Measurements from ENCODE around the gene SMYD2.

SMYD2 gene

DNA sequence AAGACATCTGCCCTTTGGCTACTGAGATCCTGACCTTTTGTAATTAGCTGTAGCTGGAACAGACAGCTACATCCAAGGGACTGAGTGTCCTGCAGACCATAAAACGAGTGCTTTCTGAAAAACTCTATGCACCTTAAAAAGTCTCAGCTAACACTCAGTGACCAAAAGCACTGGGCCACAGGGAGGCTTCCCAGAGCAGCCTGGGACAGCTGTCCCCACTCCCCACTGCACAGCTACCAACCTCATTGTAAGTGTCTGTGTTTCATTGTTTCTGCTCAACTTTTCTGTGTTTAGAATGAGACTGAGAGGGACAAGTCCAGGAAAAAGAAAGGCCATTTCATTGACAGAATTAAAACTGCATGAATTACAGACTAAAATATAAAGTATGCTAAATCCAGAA, 80.7 kb downstream of the SMYD2 start:
- no peak for DNase-seq (ENCODE audit: low read depth in 3 of 3)

- DNase-seq (ENCODE audit: low read depth in 3 of 3), result no peak
Measured at GRCh38 chr1:214362188-214362882, 81.4 kb downstream of the SMYD2 start.

- DNase-seq (ENCODE audit: low read depth in 3 of 3), result no peak
Measured at GRCh38 chr1:214363386-214363785, 82.4 kb downstream of the SMYD2 start.

- DNase-seq (ENCODE audit: low read depth in 3 of 3), result no peak
Measured at GRCh38 chr1:214364386-214364785, 83.4 kb downstream of the SMYD2 start.

DNA sequence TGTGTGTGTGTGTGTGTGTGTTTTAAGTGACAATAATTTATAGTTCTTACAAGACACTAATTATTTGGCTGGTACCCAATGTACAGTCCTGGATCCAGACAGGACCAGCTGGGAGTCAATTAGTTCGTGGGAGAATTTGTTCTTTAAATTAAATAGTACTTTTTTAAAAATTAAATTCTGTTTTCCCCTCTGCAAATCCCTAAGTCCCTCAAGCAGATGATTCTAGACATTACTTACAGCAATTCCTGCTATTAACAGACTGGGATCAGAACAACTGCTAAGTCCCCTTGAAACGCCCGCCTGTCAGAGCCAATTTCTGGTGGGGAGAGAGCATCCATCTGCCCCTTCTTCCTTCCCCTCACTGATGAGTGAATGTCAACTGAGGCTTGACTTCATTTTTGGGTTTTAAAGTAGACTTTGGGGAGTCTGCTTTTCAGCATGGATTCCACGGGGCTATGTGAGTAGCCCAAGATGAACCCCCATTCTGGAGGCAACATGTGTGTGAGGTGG, 83.9 kb downstream of the SMYD2 start:
- DNase-seq (ENCODE audit: low read depth in 3 of 3), result no peak

- no peak for DNase-seq (ENCODE audit: low read depth in 3 of 3)
Measured at GRCh38 chr1:214367841-214368240, 86.9 kb downstream of the SMYD2 start.

- no peak for DNase-seq (ENCODE audit: low read depth in 3 of 3)
Measured at GRCh38 chr1:214369364-214369763, 88.4 kb downstream of the SMYD2 start.

DNA sequence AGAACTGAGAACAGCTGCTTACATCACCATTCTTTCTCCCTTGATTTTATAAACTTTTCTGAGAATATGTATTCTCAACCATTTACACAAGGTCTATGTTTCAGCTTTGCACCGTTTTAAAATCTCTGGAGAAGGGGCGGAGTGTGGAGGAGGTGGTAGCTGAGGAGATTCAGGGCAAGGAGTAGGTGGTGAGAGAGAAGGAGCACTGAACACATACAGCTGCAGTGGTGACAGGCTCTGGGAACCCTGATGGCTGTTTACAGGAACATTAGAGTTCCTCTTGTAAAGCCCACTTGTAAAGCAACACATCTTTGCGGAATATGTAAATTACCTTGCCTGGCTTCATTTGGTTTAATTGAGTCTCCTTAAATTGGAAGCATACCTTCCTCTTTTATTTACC, 89.7 kb downstream of the SMYD2 start:
- no peak for DNase-seq (ENCODE audit: low read depth in 3 of 3)

GRCh38 chr1:214372092-214372491, 91.1 kb downstream of the SMYD2 start:
- DNase-seq (ENCODE audit: low read depth in 3 of 3), result no peak

DNA sequence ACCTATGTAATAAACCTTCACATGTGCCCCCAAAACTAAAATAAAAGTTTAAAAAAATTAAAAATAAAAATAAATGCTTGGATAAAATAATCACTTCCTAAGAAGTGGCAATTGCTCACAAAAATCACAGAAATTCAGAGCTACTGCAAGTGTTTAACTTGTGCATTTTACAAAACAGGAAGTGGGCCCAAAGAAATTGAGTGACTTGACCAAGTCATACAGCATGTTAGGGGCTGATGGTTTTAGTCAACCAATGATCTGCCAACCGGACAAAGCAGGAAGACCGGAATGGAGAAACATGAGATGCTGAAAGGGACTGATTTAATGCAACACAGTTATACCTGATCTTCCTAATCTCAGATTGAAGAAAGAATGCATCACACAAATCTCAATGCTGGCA, 96.5 kb downstream of the SMYD2 start:
- no peak for DNase-seq (ENCODE audit: low read depth in 3 of 3)

- no peak for DNase-seq (ENCODE audit: low read depth in 3 of 3)
Measured at GRCh38 chr1:214377886-214378285, 96.9 kb downstream of the SMYD2 start.

DNA sequence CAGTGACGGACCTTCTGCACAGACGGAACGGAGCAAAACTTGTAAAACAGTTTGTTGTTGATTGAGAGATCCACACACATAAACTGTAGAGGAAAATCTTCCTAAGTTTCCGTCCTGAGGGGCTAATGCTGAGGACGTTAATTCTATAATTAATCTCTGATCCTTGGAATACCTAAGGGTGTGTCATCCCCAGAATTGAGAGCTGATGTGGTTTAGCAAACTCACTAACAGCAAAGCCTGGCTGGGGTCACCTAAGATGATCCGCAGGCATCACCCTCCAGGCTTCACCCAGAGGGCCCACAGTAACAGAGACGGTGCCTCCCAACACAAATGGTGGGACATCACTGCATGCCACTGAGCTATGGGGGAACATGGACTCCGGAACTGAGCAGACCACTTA, 97.5 kb downstream of the SMYD2 start:
- no peak for DNase-seq (ENCODE audit: low read depth in 3 of 3)

GRCh38 chr1:214379236-214379970, 98.4 kb downstream of the SMYD2 start:
- no peak for DNase-seq (ENCODE audit: low read depth in 3 of 3)

DNA sequence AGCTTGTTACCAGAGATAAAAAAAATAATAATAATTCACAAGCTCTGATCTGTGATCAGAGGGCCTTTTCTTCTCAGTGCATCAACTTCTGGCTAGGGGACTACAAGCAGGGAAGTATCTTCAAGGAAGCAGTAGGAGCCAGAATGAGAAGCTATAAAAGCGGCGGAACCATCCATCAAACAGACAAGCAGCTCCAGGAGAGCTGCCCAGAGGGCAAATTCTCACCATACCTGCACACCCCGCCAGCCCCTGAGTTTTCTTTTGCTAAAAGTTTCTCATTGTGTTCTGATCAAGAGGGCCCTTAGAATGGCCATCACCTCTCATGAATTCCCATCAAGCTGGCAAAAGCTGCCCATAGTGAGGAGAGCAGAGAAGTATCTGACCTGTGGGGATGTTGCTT, 99.4 kb downstream of the SMYD2 start:
- no peak for DNase-seq (ENCODE audit: low read depth in 3 of 3)

GRCh38 chr1:214380986-214381695, 100.2 kb downstream of the SMYD2 start:
- DNase-seq (ENCODE audit: low read depth in 3 of 3), result no peak

DNA sequence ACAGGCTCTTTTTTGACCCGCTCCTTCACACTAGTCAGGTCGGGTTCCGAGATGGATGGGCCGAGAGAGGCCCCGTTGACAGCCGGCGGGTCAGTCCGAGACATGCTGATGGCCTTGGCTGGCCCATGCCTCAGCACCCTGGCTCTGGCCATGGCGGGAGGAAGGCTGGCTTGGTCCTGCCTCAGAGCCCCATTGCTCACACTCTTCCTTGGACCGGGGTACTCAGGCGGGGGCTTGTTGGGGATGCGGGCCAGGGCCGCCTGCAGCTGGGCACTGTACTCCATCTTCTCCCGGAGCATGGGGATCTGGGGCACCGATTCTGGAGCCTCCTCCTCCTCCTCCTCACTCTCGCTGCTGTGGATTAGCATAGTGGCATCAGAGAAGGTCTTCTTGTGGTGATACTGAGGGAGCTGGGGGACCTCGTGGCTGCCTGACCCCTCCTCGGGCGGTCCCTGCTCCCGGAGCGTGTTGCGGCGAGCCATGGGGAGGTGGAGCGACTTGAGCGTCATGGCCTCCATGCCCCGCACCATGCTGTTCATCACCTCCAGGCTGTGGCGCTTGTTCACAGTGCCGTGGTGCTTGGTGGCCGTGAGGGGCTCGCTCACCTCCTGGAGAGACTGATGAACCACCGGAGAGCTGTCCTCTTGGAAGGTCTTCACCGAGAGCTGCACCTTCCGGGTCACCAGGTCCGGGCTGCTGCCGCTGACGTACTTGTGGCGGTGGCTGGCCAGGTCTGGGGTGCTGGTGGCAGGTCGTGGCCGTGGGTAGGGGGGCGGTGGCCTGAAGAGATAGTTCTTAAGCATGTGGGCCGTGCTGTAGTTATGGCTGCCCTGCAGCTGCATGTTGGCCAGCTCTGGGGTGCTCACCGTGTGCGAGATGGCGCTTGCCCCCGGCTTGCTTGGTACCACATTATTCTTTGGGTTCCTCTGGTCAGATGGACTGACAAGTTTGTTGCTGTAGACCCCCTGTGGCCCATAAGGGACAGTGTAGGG, 102.7 kb downstream of the SMYD2 start:
- no peak for DNase-seq (ENCODE audit: low read depth in 3 of 3)

DNA sequence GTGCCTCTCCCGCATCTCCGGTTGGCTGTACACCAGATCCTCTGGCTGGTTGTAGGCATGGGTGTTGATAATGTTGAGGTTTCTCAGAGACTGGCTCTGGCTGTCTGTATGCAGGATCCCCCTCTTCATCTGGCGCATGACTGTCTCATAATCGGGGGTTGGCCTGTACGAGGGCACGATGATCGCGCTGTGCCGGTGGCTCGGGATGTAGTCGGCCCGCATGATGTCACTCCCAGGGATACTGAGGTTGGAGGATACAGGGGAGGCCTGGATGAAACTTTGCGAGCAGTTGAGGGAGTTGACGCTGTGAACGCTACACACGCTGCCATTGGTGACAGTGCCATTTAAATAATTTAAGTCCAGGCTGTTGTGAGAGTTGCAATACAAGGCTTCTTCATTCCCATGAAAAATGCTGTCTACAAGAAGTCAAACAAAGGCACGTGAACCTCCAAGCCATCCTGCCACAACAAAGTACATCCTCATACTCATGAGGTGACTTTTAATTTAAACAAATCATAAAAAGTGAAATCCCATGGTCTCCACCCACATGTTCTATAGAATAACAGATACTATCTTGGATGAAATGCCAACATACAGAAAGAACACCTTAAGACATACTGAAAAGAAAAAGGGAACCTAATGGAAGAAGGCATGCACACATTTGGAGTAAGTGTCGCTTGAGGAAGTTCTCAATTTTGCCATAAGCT, 103.6 kb downstream of the SMYD2 start:
- no peak for DNase-seq (ENCODE audit: low read depth in 3 of 3)

DNA sequence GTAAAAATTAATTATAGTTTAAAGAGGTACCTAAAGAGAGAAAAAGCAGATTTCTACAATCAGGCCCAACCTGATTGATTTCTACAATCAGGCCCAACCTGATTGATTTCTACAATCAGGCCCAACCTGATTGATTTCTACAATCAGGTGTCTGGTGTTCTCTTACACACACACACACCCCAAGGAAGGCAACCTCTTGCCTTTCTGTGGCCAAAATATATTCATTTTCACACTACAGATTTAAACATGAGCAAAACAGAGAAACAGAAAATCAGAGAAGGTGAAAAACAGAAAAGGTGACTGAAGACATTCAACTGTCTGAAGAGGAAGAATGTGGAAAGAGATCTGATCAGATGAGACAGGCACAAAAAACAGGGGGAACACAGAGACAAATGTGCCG, 104.5 kb downstream of the SMYD2 start:
- no peak for DNase-seq (ENCODE audit: low read depth in 3 of 3)

DNA sequence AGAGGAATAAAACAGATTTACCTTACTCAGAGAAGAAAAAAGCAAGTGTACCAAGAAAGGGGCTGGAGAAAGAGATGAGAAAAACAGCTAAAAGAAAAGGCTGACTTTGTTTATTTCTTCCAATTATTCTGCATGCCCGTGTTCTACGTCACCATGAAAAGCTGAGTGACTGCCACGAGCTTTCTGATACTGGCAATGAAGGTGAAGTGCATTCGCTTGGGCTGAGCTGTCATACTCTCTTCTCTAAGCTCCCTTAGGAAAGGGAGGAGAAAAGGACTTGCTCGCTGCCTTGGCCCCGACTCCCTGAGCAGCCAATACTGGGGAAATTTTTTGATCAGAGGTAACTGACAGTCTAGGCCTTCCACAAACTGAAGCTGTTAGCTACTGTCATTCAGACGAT, 105.4 kb downstream of the SMYD2 start:
- DNase-seq (ENCODE audit: low read depth in 3 of 3), result no peak

All from stimulated activated CD4-positive, alpha-beta T cell treated with anti-CD3 and anti-CD28 coated beads, TNF-alpha, amount 100 ng/mL, for 48 hours (primary cell).